H9 (cell line): ENCODE results near the gene RNF40. TPM values are rescaled to one million over a fixed set of nuclear protein-coding genes. Genes with fewer than 3 reads are reported as not detected.

ENCODE experiments used
- DNase-seq: peaks from one replicate; pipeline ENCODE4 v3.0.0-alpha.2; 2017
- H2AFZ ChIP-seq: one replicate; pipeline ENCODE4 v1.6.1; 2013; ENCODE audit warnings: mild to moderate bottlenecking, low read length, control low read depth, moderate library complexity
- H2AK5ac ChIP-seq: 2 replicates; pipeline ENCODE4 v1.6.1; 2013; ENCODE audit warnings: low read length, control low read depth, mixed read lengths; ENCODE audit not compliant: insufficient read length
- H2BK120ac ChIP-seq: one replicate; pipeline ENCODE4 v1.6.1; 2013; ENCODE audit warnings: low read depth, mild to moderate bottlenecking, low read length, control low read depth, inconsistent platforms; ENCODE audit not compliant: poor library complexity, severe bottlenecking
- H2BK12ac ChIP-seq: 2 replicates; pipeline ENCODE4 v1.6.1; 2013; ENCODE audit warnings: low read length, control low read depth, mixed read lengths, low read depth; ENCODE audit not compliant: insufficient read length
- H2BK15ac ChIP-seq: 2 replicates; pipeline ENCODE4 v1.6.1; 2013; ENCODE audit warnings: low read depth, low read length, control low read depth
- H2BK20ac ChIP-seq: one replicate; pipeline ENCODE4 v1.6.1; 2013; ENCODE audit warnings: low read depth, mild to moderate bottlenecking, low read length, control low read depth, inconsistent platforms; ENCODE audit not compliant: poor library complexity, severe bottlenecking
- H2BK5ac ChIP-seq: 2 replicates; pipeline ENCODE4 v1.6.1; 2013; ENCODE audit warnings: low read length, control low read depth, mixed read lengths; ENCODE audit not compliant: insufficient read length
- H3K14ac ChIP-seq: 2 replicates; pipeline ENCODE4 v1.6.1; 2013; ENCODE audit warnings: low read length, control low read depth; ENCODE audit not compliant: insufficient read depth
- H3K18ac ChIP-seq: 2 replicates; pipeline ENCODE4 v1.6.1; 2013; ENCODE audit warnings: low read depth, mild to moderate bottlenecking, mixed read lengths, low read length, control low read depth; ENCODE audit not compliant: insufficient read length
- H3K23ac ChIP-seq: 2 replicates; pipeline ENCODE4 v1.6.1; 2013; ENCODE audit warnings: low read length, control low read depth, mixed read lengths, low read depth; ENCODE audit not compliant: insufficient read length
- H3K23me2 ChIP-seq: 2 replicates; pipeline ENCODE4 v1.6.1; 2013; ENCODE audit warnings: low read depth, mild to moderate bottlenecking, mixed read lengths, low read length, control low read depth; ENCODE audit not compliant: insufficient read length, poor library complexity, severe bottlenecking
- H3K27ac ChIP-seq: 2 replicates; pipeline ENCODE4 v1.5.1; 2013; ENCODE audit warnings: low read length, control low read depth, mixed read lengths, low read depth; ENCODE audit not compliant: insufficient read length
- H3K27me3 ChIP-seq: 2 replicates; pipeline ENCODE4 v1.6.1; 2013; ENCODE audit warnings: low read length, control low read depth, inconsistent platforms; ENCODE audit not compliant: insufficient read depth
- H3K4ac ChIP-seq: 2 replicates; pipeline ENCODE4 v1.6.1; 2013; ENCODE audit warnings: low read depth, mild to moderate bottlenecking, control low read depth, inconsistent platforms, low read length, moderate library complexity
- H3K4me1 ChIP-seq: 2 replicates; pipeline ENCODE4 v1.6.1; 2013; ENCODE audit warnings: low read length, control low read depth, inconsistent platforms; ENCODE audit not compliant: insufficient read depth
- H3K4me2 ChIP-seq: 2 replicates; pipeline ENCODE4 v1.6.1; 2013; ENCODE audit warnings: low read length, control low read depth, mixed read lengths; ENCODE audit not compliant: insufficient read length, insufficient read depth
- H3K56ac ChIP-seq: 2 replicates; pipeline ENCODE4 v1.6.1; 2013; ENCODE audit warnings: low read depth, mild to moderate bottlenecking, mixed read lengths, low read length, control low read depth; ENCODE audit not compliant: insufficient read length
- H3K79me1 ChIP-seq: 2 replicates; pipeline ENCODE4 v1.6.1; 2013; ENCODE audit warnings: low read depth, mild to moderate bottlenecking, moderate library complexity, low read length, control low read depth, inconsistent platforms; ENCODE audit not compliant: insufficient read depth, poor library complexity, severe bottlenecking
- H3K79me2 ChIP-seq: 2 replicates; pipeline ENCODE4 v1.6.1; 2013; ENCODE audit warnings: low read length, control low read depth, inconsistent platforms; ENCODE audit not compliant: insufficient read depth
- H3K9ac ChIP-seq: 2 replicates; pipeline ENCODE4 v1.6.1; 2013; ENCODE audit warnings: low read length, control low read depth, mixed read lengths; ENCODE audit not compliant: insufficient read length; ENCODE audit errors: extremely low read depth
- H3K9me3 ChIP-seq: one replicate; pipeline ENCODE4 v1.6.1; 2013; ENCODE audit warnings: low read depth, low read length, inconsistent platforms; ENCODE audit not compliant: control insufficient read depth
- H3T11ph ChIP-seq: one replicate; pipeline ENCODE4 v1.6.1; 2013; ENCODE audit warnings: mild to moderate bottlenecking, low read length, control low read depth, inconsistent platforms
- H4K20me1 ChIP-seq: one replicate; pipeline ENCODE4 v1.6.1; 2013; ENCODE audit not compliant: control insufficient read depth, insufficient read length, insufficient read depth
- H4K5ac ChIP-seq: 2 replicates; pipeline ENCODE4 v1.6.1; 2013; ENCODE audit warnings: low read depth, mild to moderate bottlenecking, mixed read lengths, low read length, control low read depth; ENCODE audit not compliant: insufficient read length
- H4K8ac ChIP-seq: replicated peaks from 2 replicates; pipeline ENCODE4 v1.6.1; 2013; ENCODE audit warnings: low read length, control low read depth, mixed read lengths, low read depth; ENCODE audit not compliant: insufficient read length
- H4K91ac ChIP-seq: 2 replicates; pipeline ENCODE4 v1.6.1; 2013; ENCODE audit warnings: low read depth, mild to moderate bottlenecking, moderate library complexity, mixed read lengths, low read length, control low read depth; ENCODE audit not compliant: insufficient read length
- H3K27ac Mint-ChIP-seq, 3 experiments: 2 replicates in 2 of 3; 3 replicates in 1 of 3; pipeline ENCODE4 v1.8.0; 2020 to 2021; ENCODE audit warnings: mixed read lengths in 3 of 3, mild to moderate bottlenecking in 1 of 3, moderate library complexity in 1 of 3
- H3K27me3 Mint-ChIP-seq: 2 replicates; pipeline ENCODE4 v1.8.0; 2021; ENCODE audit warnings: low read depth, mild to moderate bottlenecking, moderate library complexity, mixed read lengths
- H3K36me3 Mint-ChIP-seq, 3 experiments: 2 replicates in 2 of 3; 3 replicates in 1 of 3; pipeline ENCODE4 v1.8.0; 2020 to 2021; ENCODE audit warnings: low read depth in 3 of 3, mixed read lengths in 3 of 3; ENCODE audit not compliant: insufficient read depth in 1 of 3
- H3K4me1 Mint-ChIP-seq, 2 experiments: 2 replicates each; pipeline ENCODE4 v1.8.0; 2020; ENCODE audit warnings: mixed read lengths in 2 of 2
- H3K4me3 Mint-ChIP-seq, 2 experiments: 2 replicates in 1 of 2; 3 replicates in 1 of 2; pipeline ENCODE4 v1.8.0; 2020 to 2021; ENCODE audit warnings: mild to moderate bottlenecking in 2 of 2, mixed read lengths in 2 of 2, moderate library complexity in 1 of 2
- H3K9me3 Mint-ChIP-seq, 2 experiments: 2 replicates in 1 of 2; 3 replicates in 1 of 2; pipeline ENCODE4 v1.8.0; 2020; ENCODE audit warnings: mild to moderate bottlenecking in 2 of 2, mixed read lengths in 2 of 2, moderate library complexity in 1 of 2
- WGBS: extraction: QIAGEN DNeasy Blood & Tissue Kit; methylation state at CpG from one replicate; pipeline ENCODE4 v1.1.7; 2013; ENCODE audit warnings: missing lambda C conversion rate, low lambda C conversion rate, mixed read lengths; ENCODE audit not compliant: insufficient read length; ENCODE audit errors: extremely low coverage; 5-methylcytosine and 5-hydroxymethylcytosine counted together
- total RNA-seq: library from RNA; stranded (reverse); gene quantifications from 2 replicates; pipeline ENCODE4 v1.2.1, GENCODE V29; 2021
- TF ChIP-seq, protein P1 (sequence below): fragments of 200-600 bp; sonication (generic); conservative IDR thresholded peaks from 3 replicates; pipeline ENCODE4 v1.8.0; 2021; ENCODE audit warnings: antibody characterized with exemption, mild to moderate bottlenecking

RNF40 gene
- total RNA-seq, 1 experiment from 2014 or later: 103 TPM

DNA sequence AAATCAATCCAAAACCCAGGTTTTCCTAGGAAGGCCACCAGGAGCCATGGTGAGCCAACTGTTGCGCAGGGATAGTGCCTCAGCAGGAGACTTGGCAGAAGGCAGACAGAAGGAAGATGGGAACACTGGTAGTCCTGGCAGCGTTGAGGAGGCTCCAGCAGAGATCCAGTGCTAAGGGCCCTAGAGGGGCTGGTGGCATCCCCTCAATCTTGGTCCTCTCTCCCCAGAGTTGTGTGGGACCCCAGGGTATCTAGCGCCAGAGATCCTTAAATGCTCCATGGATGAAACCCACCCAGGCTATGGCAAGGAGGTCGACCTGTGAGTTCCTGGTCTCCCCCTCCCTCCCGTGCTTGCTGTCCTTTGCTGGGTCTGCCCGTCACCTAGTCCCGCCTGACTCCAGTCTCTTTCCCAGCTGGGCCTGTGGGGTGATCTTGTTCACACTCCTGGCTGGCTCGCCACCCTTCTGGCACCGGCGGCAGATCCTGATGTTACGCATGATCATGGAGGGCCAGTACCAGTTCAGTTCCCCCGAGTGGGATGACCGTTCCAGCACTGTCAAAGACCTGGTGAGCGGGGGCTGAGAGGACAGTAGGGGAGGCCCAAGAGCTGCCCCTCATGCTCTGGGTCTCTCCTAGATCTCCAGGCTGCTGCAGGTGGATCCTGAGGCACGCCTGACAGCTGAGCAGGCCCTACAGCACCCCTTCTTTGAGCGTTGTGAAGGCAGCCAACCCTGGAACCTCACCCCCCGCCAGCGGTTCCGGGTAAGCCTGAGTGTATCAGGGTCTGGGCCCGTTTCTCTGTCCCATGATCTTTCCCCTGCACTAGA is 6.0 kb upstream of the RNF40 start:
- Histone ChIP-seq H3K9ac (no peak overlapping the region), H4K8ac (no peak overlapping the region), H3K27me3 (no peaks in the 10 kb centered on the region), H3K79me2 (no peaks in the 10 kb centered on the region), H3T11ph (no peak overlapping the region), H3K27ac (no peak overlapping the region), H3K4me1 (no peaks in the 10 kb centered on the region), H2AFZ (no peak overlapping the region), H2BK120ac (no peak overlapping the region), H2BK15ac (no peak overlapping the region), H2AK5ac (no peak overlapping the region), H2BK12ac (no peak overlapping the region), H4K20me1 (no peaks in the 10 kb centered on the region), H3K56ac (no peak overlapping the region), H2BK5ac (no peak overlapping the region), H3K4ac (no peak overlapping the region), H3K4me2 (no peak overlapping the region), H3K9me3 (no peaks in the 10 kb centered on the region), H3K14ac (no peak overlapping the region), H2BK20ac (no peak overlapping the region), H3K23me2 (peaks cover 6% of the 10 kb centered on the region), H3K79me1 (no peaks in the 10 kb centered on the region), H4K5ac (no peak overlapping the region), H3K18ac (no peak overlapping the region), H4K91ac (no peak overlapping the region), H3K23ac (no peak overlapping the region)
- Mint-ChIP-seq H3K27ac (no peak overlapping the region), H3K4me3 (peak overlapping the region in 1 of 2 experiments; percentile 33; a peak in 1 of 5 replicates), H3K4me1 (peaks cover 7 to 8% of the 10 kb centered on the region in 2 experiments), H3K9me3 (no peaks in the 10 kb centered on the region), H3K36me3 (peaks cover 7 to 59% (median 38%) of the 10 kb centered on the region in 3 experiments), H3K27me3 (no peaks in the 10 kb centered on the region)
- whole genome bisulfite sequencing: no CpG with 5 or more reads among the region's 20 CpGs
- no peak for DNase-seq
- TF ChIP-seq, protein P1, sequence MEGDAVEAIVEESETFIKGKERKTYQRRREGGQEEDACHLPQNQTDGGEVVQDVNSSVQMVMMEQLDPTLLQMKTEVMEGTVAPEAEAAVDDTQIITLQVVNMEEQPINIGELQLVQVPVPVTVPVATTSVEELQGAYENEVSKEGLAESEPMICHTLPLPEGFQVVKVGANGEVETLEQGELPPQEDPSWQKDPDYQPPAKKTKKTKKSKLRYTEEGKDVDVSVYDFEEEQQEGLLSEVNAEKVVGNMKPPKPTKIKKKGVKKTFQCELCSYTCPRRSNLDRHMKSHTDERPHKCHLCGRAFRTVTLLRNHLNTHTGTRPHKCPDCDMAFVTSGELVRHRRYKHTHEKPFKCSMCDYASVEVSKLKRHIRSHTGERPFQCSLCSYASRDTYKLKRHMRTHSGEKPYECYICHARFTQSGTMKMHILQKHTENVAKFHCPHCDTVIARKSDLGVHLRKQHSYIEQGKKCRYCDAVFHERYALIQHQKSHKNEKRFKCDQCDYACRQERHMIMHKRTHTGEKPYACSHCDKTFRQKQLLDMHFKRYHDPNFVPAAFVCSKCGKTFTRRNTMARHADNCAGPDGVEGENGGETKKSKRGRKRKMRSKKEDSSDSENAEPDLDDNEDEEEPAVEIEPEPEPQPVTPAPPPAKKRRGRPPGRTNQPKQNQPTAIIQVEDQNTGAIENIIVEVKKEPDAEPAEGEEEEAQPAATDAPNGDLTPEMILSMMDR: no peak
